GM19397 (cell line): Measurements from ENCODE around the gene STARD13.
"Not testable (repeated sequence)": the region's sequence is repeated elsewhere in the genome, so short reads cannot be mapped to it uniquely, and the experiment has no call there.

Experiments
- ATAC-seq: cut with Tn5 transposase; IDR thresholded peaks from one replicate; pipeline ENCODE4 v1.9.1; 2021; ENCODE audit warnings: mild to moderate bottlenecking, moderate library complexity; ENCODE audit not compliant: unreplicated experiment

Gene STARD13

GRCh38 chr13:33257841-33258807, 27.4 kb downstream of the STARD13 start:
- no peak for ATAC-seq

GRCh38 chr13:33256148-33256840, 29.3 kb downstream of the STARD13 start:
- no peak for ATAC-seq

GRCh38 chr13:33252135-33252534, 33.4 kb downstream of the STARD13 start:
- no peak for ATAC-seq

- ATAC-seq = peak; percentile 66
Measured at GRCh38 chr13:33251131-33251661, 34.4 kb downstream of the STARD13 start.

GRCh38 chr13:33250609-33251008, 34.9 kb downstream of the STARD13 start:
- no peak for ATAC-seq

- no peak for ATAC-seq
Measured at GRCh38 chr13:33249894-33250293, 35.7 kb downstream of the STARD13 start.

GRCh38 chr13:33249066-33249465, 36.5 kb downstream of the STARD13 start:
- no peak for ATAC-seq

GRCh38 chr13:33245505-33246158, 39.9 kb downstream of the STARD13 start:
- no peak for ATAC-seq

- no peak for ATAC-seq
Measured at GRCh38 chr13:33244907-33245287, 40.7 kb downstream of the STARD13 start.

GRCh38 chr13:33244210-33244906, 41.2 kb downstream of the STARD13 start:
- ATAC-seq = no peak

- no peak for ATAC-seq
Measured at GRCh38 chr13:33242984-33243617, 42.5 kb downstream of the STARD13 start.

- ATAC-seq = not testable (repeated sequence)
Measured at GRCh38 chr13:33242372-33242771, 43.2 kb downstream of the STARD13 start.

- ATAC-seq = no peak
Measured at GRCh38 chr13:33236021-33236420, 49.5 kb downstream of the STARD13 start.

GRCh38 chr13:33235564-33235963, 50.0 kb downstream of the STARD13 start:
- ATAC-seq = no peak

GRCh38 chr13:33235078-33235477, 50.5 kb downstream of the STARD13 start:
- no peak for ATAC-seq

GRCh38 chr13:33233547-33233946, 52.0 kb downstream of the STARD13 start:
- no peak for ATAC-seq

GRCh38 chr13:33232883-33233282, 52.7 kb downstream of the STARD13 start:
- ATAC-seq = no peak

- ATAC-seq = no peak
Measured at GRCh38 chr13:33231339-33231738, 54.2 kb downstream of the STARD13 start.

- ATAC-seq = no peak
Measured at GRCh38 chr13:33230178-33230881, 55.2 kb downstream of the STARD13 start.
